PC-3 (cell line): ENCODE data around the gene COQ3. TPM values are rescaled to one million over a fixed set of nuclear protein-coding genes. Genes with fewer than 3 reads are reported as not detected.

Source experiments
- ATAC-seq: fragments of 200-7000 bp; cut with Tn5 transposase; 2 replicates; pipeline ENCODE4 v1.9.1; 2020; ENCODE audit warnings: mild to moderate bottlenecking, moderate library complexity
- BruUV-seq: library from RNA; stranded (reverse); fragments of 400-500 nt; replicated peaks from 2 replicates; lab custom pipeline; 2021; lab: Mats Ljungman, UMichigan
- CTCF ChIA-PET: fragments of 300-600 bp; sonication (Branson Sonifier 250); formaldehyde crosslinking; loops from one replicate; lab custom pipeline; 2022; ENCODE audit warnings: antibody characterized with exemption; lab: Charles Lee
- POLR2A ChIA-PET: fragments of 300-600 bp; sonication (Branson Sonifier 250); formaldehyde crosslinking; loops from one replicate; lab custom pipeline; 2022; ENCODE audit warnings: antibody characterized with exemption; ENCODE audit not compliant: unreplicated experiment; lab: Charles Lee
- DNase-seq: peaks from one replicate; pipeline ENCODE4 v3.0.0-alpha.2; 2015
- H2AFZ ChIP-seq: fragments of 300-600 bp; sonication (generic); 2 replicates; pipeline ENCODE4 v1.6.0; 2016; ENCODE audit warnings: antibody characterized with exemption, low read length
- H3F3A ChIP-seq: fragments of 300-600 bp; sonication (generic); one replicate; pipeline ENCODE4 v1.6.0; 2017; ENCODE audit warnings: antibody characterized with exemption, low read length, control low read depth, mild to moderate bottlenecking; ENCODE audit not compliant: unreplicated experiment
- H3K27ac ChIP-seq: fragments of 300-600 bp; sonication (generic); 2 replicates; pipeline ENCODE4 v1.5.1; 2016; ENCODE audit warnings: mild to moderate bottlenecking, low read length
- H3K27me3 ChIP-seq: fragments of 300-600 bp; sonication (generic); 2 replicates; pipeline ENCODE4 v1.6.1; 2016; ENCODE audit warnings: low read length, mixed read lengths
- H3K36me3 ChIP-seq: fragments of 300-600 bp; sonication (generic); 2 replicates; pipeline ENCODE4 v1.6.1; 2016; ENCODE audit warnings: low read depth, mixed run types, low read length, mixed read lengths
- H3K4me1 ChIP-seq: fragments of 300-600 bp; sonication (generic); 2 replicates; pipeline ENCODE4 v1.5.1; 2016; ENCODE audit warnings: low read length; ENCODE audit not compliant: insufficient read depth
- H3K4me2 ChIP-seq: fragments of 300-600 bp; sonication (generic); 2 replicates; pipeline ENCODE4 v1.6.0; 2016; ENCODE audit warnings: low read length
- H3K4me3 ChIP-seq: fragments of 300-600 bp; sonication (generic); 2 replicates; pipeline ENCODE4 v1.5.1; 2016; ENCODE audit warnings: mild to moderate bottlenecking, low read length, mixed read lengths
- H3K79me2 ChIP-seq: fragments of 300-600 bp; sonication (generic); 2 replicates; pipeline ENCODE4 v1.6.1; 2017; ENCODE audit warnings: low read length, mixed read lengths
- H3K9ac ChIP-seq: fragments of 300-600 bp; sonication (generic); 2 replicates; pipeline ENCODE4 v1.6.0; 2016; ENCODE audit warnings: mild to moderate bottlenecking, low read length
- H3K9me2 ChIP-seq: fragments of 300-600 bp; sonication (generic); replicated peaks from 2 replicates; pipeline ENCODE4 v1.6.1; 2016; ENCODE audit warnings: mixed run types, low read length, mixed read lengths
- H3K9me3 ChIP-seq: fragments of 300-600 bp; sonication (generic); 2 replicates; pipeline ENCODE4 v1.6.1; 2016; ENCODE audit warnings: low read length, mixed read lengths
- H4K20me1 ChIP-seq: fragments of 300-600 bp; sonication (generic); 2 replicates; pipeline ENCODE4 v1.6.1; 2016; ENCODE audit warnings: low read length, mixed read lengths
- CTCF ChIP-seq: fragments of 300-600 bp; sonication (generic); conservative IDR thresholded peaks from 2 replicates; pipeline ENCODE4 v1.5.1; 2017; ENCODE audit warnings: antibody characterized with exemption, low read depth, mild to moderate bottlenecking, low read length
- EZH2 ChIP-seq: fragments of 300-600 bp; sonication (generic); IDR thresholded peaks from one replicate; pipeline ENCODE4 v1.6.1; 2017; ENCODE audit warnings: antibody characterized with exemption, mild to moderate bottlenecking, low read length; ENCODE audit not compliant: unreplicated experiment
- EZH2phosphoT487 ChIP-seq: fragments of 300-600 bp; sonication (generic); IDR thresholded peaks from 2 replicates; pipeline ENCODE4 v1.6.1; 2018; ENCODE audit warnings: mild to moderate bottlenecking, antibody characterized with exemption, low read length, borderline replicate concordance
- intact Hi-C: fragments of 100-400 bp; cut with micrococcal nuclease; formaldehyde crosslinking; loops from 2 replicates; pipeline ENCODE4 v1.9.0; 2023
- total RNA-seq: library from RNA; depleted of rRNA; stranded (reverse); fragments of >200 nt; gene quantifications from 2 replicates; pipeline ENCODE4 v1.2.3, GENCODE V29; 2014

Gene COQ3
- total RNA-seq, 1 experiment from 2014 or later, result 15.6 TPM

GRCh38 chr6:99334526-99335127 lies 59.4 kb downstream of the COQ3 start:
- Histone ChIP-seq H3K4me3 (no peak overlapping the region), H3K79me2 (no peaks in the 10 kb centered on the region), H2AFZ (peak overlapping the region; percentile 22; the same call in 1 of the 2 replicates), H3K27me3 (no peaks in the 10 kb centered on the region), H3K4me1 (no peaks in the 10 kb centered on the region), H4K20me1 (no peaks in the 10 kb centered on the region), H3K9me3 (no peaks in the 10 kb centered on the region), H3K27ac (no peak overlapping the region), H3F3A (no peaks in the 10 kb centered on the region), H3K9ac (no peak overlapping the region), H3K36me3 (no peaks in the 10 kb centered on the region), H3K9me2 (no peaks in the 10 kb centered on the region), H3K4me2 (no peak overlapping the region)
- BruUV-seq, result no TSS peak
- TF ChIP-seq CTCF (peak; percentile 75), EZH2phosphoT487 (no peak)
- ATAC-seq (peak; percentile 79), DNase-seq (peak; percentile 64)
- POLR2A ChIA-PET, result no interaction called here
- CTCF ChIA-PET, result interaction anchor here (0.6 to 1.0 kb wide), 7 partner anchors 10 to 60 kb away, joined by 3 to 5 read pairs (median 3); partner anchors contain the start of gene COQ3
- intact Hi-C loops, result loop anchor here (1.0 kb wide), 2 partner anchors 16 to 92 kb away; no protein-coding TSS in a partner anchor

- DNase-seq (no peak), ATAC-seq (no peak)
- H3K4me1 ChIP-seq, result no peaks in the 10 kb centered on the region
- no peak overlapping the region for H2AFZ ChIP-seq
- no peak for TF ChIP-seq EZH2phosphoT487
- no peak for TF ChIP-seq CTCF
- no peak for TF ChIP-seq EZH2
- intact Hi-C loops, result no loop called here
- no peaks in the 10 kb centered on the region for H4K20me1 ChIP-seq
- POLR2A ChIA-PET, result interaction anchor here (0.6 kb wide), 1 partner anchor 45 kb away, joined by 3 read pairs; no protein-coding TSS in a partner anchor
- no peak overlapping the region for H3K9ac ChIP-seq
- H3K36me3 ChIP-seq, result no peaks in the 10 kb centered on the region
- no peak overlapping the region for H3K4me3 ChIP-seq
- H3K79me2 ChIP-seq, result no peaks in the 10 kb centered on the region
- no peaks in the 10 kb centered on the region for H3F3A ChIP-seq
- no peaks in the 10 kb centered on the region for H3K9me2 ChIP-seq
- H3K27me3 ChIP-seq, result no peaks in the 10 kb centered on the region
- no TSS peak for BruUV-seq
- no peaks in the 10 kb centered on the region for H3K9me3 ChIP-seq
- no peak overlapping the region for H3K27ac ChIP-seq
- H3K4me2 ChIP-seq, result no peak overlapping the region
- CTCF ChIA-PET, result no interaction called here
Observed at GRCh38 chr6:99333068-99333467, 60.9 kb downstream of the COQ3 start.

GRCh38 chr6:99331531-99331930 lies 62.5 kb downstream of the COQ3 start:
- Histone ChIP-seq H3K9me2 (no peaks in the 10 kb centered on the region), H3K27ac (no peak overlapping the region), H4K20me1 (no peaks in the 10 kb centered on the region), H3K79me2 (no peaks in the 10 kb centered on the region), H3K36me3 (no peaks in the 10 kb centered on the region), H3K4me2 (no peak overlapping the region), H3K9me3 (no peaks in the 10 kb centered on the region), H3K9ac (no peak overlapping the region), H3K27me3 (no peaks in the 10 kb centered on the region), H3F3A (no peaks in the 10 kb centered on the region), H3K4me3 (no peak overlapping the region), H3K4me1 (no peaks in the 10 kb centered on the region), H2AFZ (no peak overlapping the region)
- TF ChIP-seq CTCF (no peak), EZH2 (no peak), EZH2phosphoT487 (no peak)
- ATAC-seq (no peak), DNase-seq (no peak)
- intact Hi-C loops, result no loop called here
- no TSS peak for BruUV-seq
- POLR2A ChIA-PET, result no interaction called here
- CTCF ChIA-PET, result no interaction called here
